ENCODE measurements around the gene NRL. TPM values are rescaled to one million over a fixed set of nuclear protein-coding genes. Genes with fewer than 3 reads are reported as not detected.
A peak's percentile ranks its signal among the peaks of the same experiment; 100 is the strongest.

Gene NRL
- total and polyA plus RNA-seq, 2 donors (not counting 1 experiment from before 2014, with no cell fraction given) = 0.45 to 0.99 TPM

DNA sequence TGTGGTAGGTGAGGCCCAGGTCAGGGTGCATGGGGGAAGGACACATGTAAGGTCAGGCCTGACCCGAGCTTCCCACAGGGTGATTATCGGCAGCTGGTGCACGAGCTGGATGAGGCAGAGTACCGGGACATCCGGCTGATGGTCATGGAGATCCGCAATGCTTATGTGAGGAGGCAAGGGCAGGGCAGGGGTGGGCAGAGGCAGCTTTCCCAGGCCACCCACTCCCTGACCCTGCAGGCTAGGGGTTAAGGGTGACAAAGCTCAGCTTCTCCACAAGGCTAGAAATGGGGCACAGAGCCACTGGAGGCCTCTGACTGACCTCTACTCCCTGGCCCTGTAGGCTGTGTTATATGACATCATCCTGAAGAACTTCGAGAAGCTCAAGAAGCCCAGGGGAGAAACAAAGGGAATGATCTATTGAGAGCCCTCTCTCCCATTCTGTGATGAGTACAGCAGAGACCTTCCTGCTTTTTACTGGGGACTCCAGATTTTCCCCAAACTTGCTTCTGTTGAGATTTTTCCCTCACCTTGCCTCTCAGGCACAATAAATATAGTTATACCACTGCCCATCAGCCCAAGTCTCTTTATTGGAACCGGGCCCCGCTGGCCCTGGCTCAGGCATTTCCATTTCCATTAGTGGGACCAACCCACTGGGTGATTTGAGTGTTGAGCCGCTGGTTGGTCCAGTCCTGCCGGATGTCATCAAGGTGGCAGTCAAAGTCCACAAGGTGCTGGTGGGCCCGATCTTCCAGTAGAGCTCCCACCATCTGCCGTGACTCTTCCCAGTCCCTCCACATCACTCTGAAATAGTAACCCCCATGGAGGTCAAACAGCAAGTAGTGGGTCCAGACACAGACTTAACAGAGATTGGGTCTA is 23.9 kb upstream of the NRL start:
- Histone ChIP-seq H2AFZ (ENCODE audit: low read length) (no peak overlapping the region), H3K4me1 (ENCODE audit: control insufficient read depth, extremely low read depth, insufficient read depth, low read length) (peaks cover 7% of the 10 kb centered on the region), H3K36me3 (ENCODE audit: control insufficient read depth, insufficient read depth, low read length) (peaks cover 7% of the 10 kb centered on the region), H3K4me2 (ENCODE audit: extremely low read depth, insufficient read depth, low read length) (no peak overlapping the region), H3K79me2 (ENCODE audit: control insufficient read depth, insufficient read depth, low read length) (peaks cover 31% of the 10 kb centered on the region), H3K27ac (ENCODE audit: insufficient read depth, low read length) (no peak overlapping the region), H4K20me1 (ENCODE audit: control insufficient read depth, extremely low read depth, insufficient read depth, low read length) (no peaks in the 10 kb centered on the region), H3K4me3 (replicated peaks in 1 of 4; ENCODE audit: control extremely low read depth in 1 of 4, insufficient read depth in 1 of 4, low read depth in 3 of 4, low read length in 4 of 4) (no peak overlapping the region), H3K27me3 (ENCODE audit: control insufficient read depth, insufficient read depth, low read length) (no peaks in the 10 kb centered on the region), H3K9ac (ENCODE audit: insufficient read depth, low read length) (no peak overlapping the region), H3K9me3 (ENCODE audit: control insufficient read depth, insufficient read depth, low read depth, low read length) (no peaks in the 10 kb centered on the region)
- TF ChIP-seq EZH2 (IDR thresholded peaks at IDR 0.05; ENCODE audit: low read length, missing control alignments) = no peak
- TF ChIP-seq CTCF (conservative IDR thresholded peaks at IDR 0.05 in 1 of 2, IDR thresholded peaks at IDR 0.05 in 1 of 2; ENCODE audit: low read depth in 1 of 2, low read length in 2 of 2) = no peak
- DNase-seq (ENCODE audit: low read depth in 2 of 2) = no peak

DNA sequence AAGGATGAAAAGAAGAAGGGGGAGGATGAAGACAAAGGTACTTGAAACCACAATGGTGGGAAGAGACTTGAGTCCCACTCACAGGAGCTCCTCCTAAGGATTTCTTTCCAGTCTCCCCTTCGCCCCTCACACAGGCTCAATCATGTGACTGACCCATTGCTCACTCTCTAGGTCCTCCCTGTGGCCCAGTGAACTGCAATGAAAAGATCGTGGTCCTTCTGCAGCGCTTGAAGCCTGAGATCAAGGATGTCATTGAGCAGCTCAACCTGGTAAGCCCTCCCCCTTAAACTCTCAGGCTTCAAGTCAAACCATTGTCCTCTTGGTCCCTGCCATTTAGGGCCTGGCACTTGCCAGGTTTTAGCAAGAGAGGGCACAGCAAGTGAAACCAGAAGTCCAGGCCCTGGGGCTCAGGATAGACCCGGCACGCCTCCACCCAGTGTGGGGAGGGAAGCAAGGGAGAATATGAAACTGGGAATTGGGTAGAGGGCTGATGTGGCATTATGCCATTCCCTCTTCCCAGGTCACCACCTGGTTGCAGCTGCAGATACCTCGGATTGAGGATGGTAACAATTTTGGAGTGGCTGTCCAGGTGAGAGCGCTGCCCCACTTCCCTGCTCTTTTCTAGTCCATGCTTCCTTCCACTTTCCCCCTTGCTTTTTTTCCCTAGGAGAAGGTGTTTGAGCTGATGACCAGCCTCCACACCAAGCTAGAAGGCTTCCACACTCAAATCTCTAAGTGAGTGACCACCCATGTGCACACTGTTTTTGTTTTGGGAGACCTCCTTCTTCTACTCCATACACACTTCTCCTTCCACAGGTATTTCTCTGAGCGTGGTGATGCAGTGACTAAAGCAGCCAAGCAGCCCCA is 23.0 kb upstream of the NRL start:
- no peak for TF ChIP-seq EZH2 (IDR thresholded peaks at IDR 0.05; ENCODE audit: low read length, missing control alignments)
- TF ChIP-seq CTCF (conservative IDR thresholded peaks at IDR 0.05 in 1 of 2, IDR thresholded peaks at IDR 0.05 in 1 of 2; ENCODE audit: low read depth in 1 of 2, low read length in 2 of 2) = no peak
- peaks cover 7% of the 10 kb centered on the region for H3K4me1 ChIP-seq (ENCODE audit: control insufficient read depth, extremely low read depth, insufficient read depth, low read length)
- H3K27me3 ChIP-seq (ENCODE audit: control insufficient read depth, insufficient read depth, low read length) = no peaks in the 10 kb centered on the region
- H3K9ac ChIP-seq (ENCODE audit: insufficient read depth, low read length) = no peak overlapping the region
- H3K4me2 ChIP-seq (ENCODE audit: extremely low read depth, insufficient read depth, low read length) = no peak overlapping the region
- peak overlapping the region in 1 of 4 experiments; percentile 90 for H3K4me3 ChIP-seq (replicated peaks in 1 of 4; ENCODE audit: control extremely low read depth in 1 of 4, insufficient read depth in 1 of 4, low read depth in 3 of 4, low read length in 4 of 4)
- H3K79me2 ChIP-seq (ENCODE audit: control insufficient read depth, insufficient read depth, low read length) = peaks cover 31% of the 10 kb centered on the region
- H4K20me1 ChIP-seq (ENCODE audit: control insufficient read depth, extremely low read depth, insufficient read depth, low read length) = no peaks in the 10 kb centered on the region
- no peak overlapping the region for H3K27ac ChIP-seq (ENCODE audit: insufficient read depth, low read length)
- H3K9me3 ChIP-seq (ENCODE audit: control insufficient read depth, insufficient read depth, low read depth, low read length) = no peaks in the 10 kb centered on the region
- no peak overlapping the region for H2AFZ ChIP-seq (ENCODE audit: low read length)
- no peak for DNase-seq (ENCODE audit: low read depth in 2 of 2)
- peaks cover 7% of the 10 kb centered on the region for H3K36me3 ChIP-seq (ENCODE audit: control insufficient read depth, insufficient read depth, low read length)

All from fibroblast of lung (primary cell).